ENCODE results near the gene HMGXB4. TPM values are rescaled to one million over a fixed set of nuclear protein-coding genes. Genes with fewer than 3 reads are reported as not detected.

The HMGXB4 gene
- total and polyA plus RNA-seq, 2 of the 4 experiments (the other 2 are of a cell fraction), result 11.8 to 18.5 TPM

DNA sequence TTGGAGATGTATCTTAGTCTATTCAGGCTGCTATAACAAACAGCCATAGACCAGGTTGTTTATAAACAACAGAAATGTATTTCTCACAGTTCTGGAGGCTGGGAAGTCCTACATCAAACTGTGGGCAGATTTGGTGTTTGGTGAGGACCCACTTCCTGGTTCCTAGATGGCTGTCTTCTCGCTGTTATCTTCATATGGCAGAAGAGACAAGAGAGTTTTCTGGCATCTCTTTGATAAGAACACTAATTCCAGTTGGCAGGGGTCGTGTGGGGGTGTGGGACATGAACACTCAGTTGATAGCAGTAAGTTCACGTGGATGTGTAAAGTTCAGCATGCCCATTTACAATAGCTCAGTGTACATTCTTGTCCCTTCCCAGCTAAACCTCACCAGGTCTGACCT is 41.3 kb upstream of the HMGXB4 start:
- Histone ChIP-seq H2BK15ac (ENCODE audit: low read depth, low read length) (no peak overlapping the region), H4K20me1 (ENCODE audit: insufficient read depth, low read length) (no peaks in the 10 kb centered on the region)
- POLR2A ChIA-PET (ENCODE audit: unreplicated experiment), result no interaction called here

More for the DNA sequence above, 41.3 kb upstream of the HMGXB4 start:
- Histone ChIP-seq H2AFZ (replicated peaks; ENCODE audit: low read length, poor library complexity) (no peak overlapping the region), H4K91ac (ENCODE audit: insufficient read depth, low read depth, low read length) (no peak overlapping the region), H2AK9ac (replicated peaks; ENCODE audit: low read depth, low read length, poor library complexity) (no peak overlapping the region), H3K4me1 (ENCODE audit: control insufficient read depth, insufficient read depth, low read length) (peaks cover 1% of the 10 kb centered on the region; the same call in 1 of the 2 replicates), H2AK5ac (ENCODE audit: low read depth, low read length) (no peak overlapping the region), H3K14ac (replicated peaks; ENCODE audit: low read depth, low read length) (no peak overlapping the region), H3K27me3 (ENCODE audit: control insufficient read depth, insufficient read depth, low read length) (peaks cover 2% of the 10 kb centered on the region), H3K36me3 (ENCODE audit: control insufficient read depth, insufficient read depth, low read length) (no peaks in the 10 kb centered on the region), H3K18ac (ENCODE audit: low read depth, low read length) (no peak overlapping the region), H2BK5ac (ENCODE audit: low read depth, low read length, poor library complexity, severe bottlenecking) (no peak overlapping the region), H4K5ac (ENCODE audit: low read depth, low read length) (no peak overlapping the region), H3K4me2 (ENCODE audit: low read depth, low read length) (no peak overlapping the region), H3K9me3 (ENCODE audit: control insufficient read depth, insufficient read depth, low read length) (0 out of 2 replicates have a peak, but pooled peaks cover 2% of the 10 kb centered on the region), H4K8ac (ENCODE audit: low read depth in 2 of 2, low read length in 2 of 2) (no peak overlapping the region), H3K9me1 (ENCODE audit: insufficient read depth, low read length) (no peaks in the 10 kb centered on the region), H3K9ac (ENCODE audit: low read depth, low read length) (no peak overlapping the region), H3K23ac (ENCODE audit: low read depth, low read length) (no peak overlapping the region), H3K79me1 (ENCODE audit: low read depth in 1 of 2, low read length in 2 of 2) (no peaks in the 10 kb centered on the region), H2BK20ac (ENCODE audit: low read depth, low read length) (no peak overlapping the region), H3K56ac (ENCODE audit: extremely low read depth, insufficient read depth, low read length) (no peak overlapping the region), H3K4ac (ENCODE audit: low read depth, low read length) (no peak overlapping the region), H2BK120ac (ENCODE audit: low read depth, low read length) (no peak overlapping the region), H3K27ac (ENCODE audit: insufficient read depth, low read length) (no peak overlapping the region), H3K4me3 (ENCODE audit: insufficient read depth, low read depth, low read length) (no peak overlapping the region)
- CTCF ChIA-PET, result no interaction called here
- BruUV-seq (replicated peaks), result no TSS peak
- intact Hi-C loops (cut with micrococcal nuclease) (no loop called here), in situ Hi-C loops (cut with MboI; ENCODE audit: low sequenced_read_pairs) (no loop called here), dilution Hi-C loops (cut with HindIII; ENCODE audit: low sequenced_read_pairs, unreplicated experiment) (no loop called here)
- ATAC-seq (ENCODE audit: low read depth), result no peak
- no peak for DNase-seq
- no peak for TF ChIP-seq NFE2L2 (IDR thresholded peaks at IDR 0.05; ENCODE audit: low read depth, low read length)
- no peak for TF ChIP-seq RAD21 (IDR thresholded peaks at IDR 0.05; ENCODE audit: low read length)
- TF ChIP-seq CHD1 (IDR thresholded peaks at IDR 0.05; ENCODE audit: low read depth, low read length), result no peak
- TF ChIP-seq BHLHE40 (IDR thresholded peaks at IDR 0.05; ENCODE audit: low read depth, low read length), result no peak
- TF ChIP-seq CEBPB (IDR thresholded peaks at IDR 0.05; ENCODE audit: low read depth, low read length), result no peak
- WGBS, 2 experiments (ENCODE audit: extremely low coverage in 2 of 2, insufficient read length in 1 of 2), result no CpG with 5 or more reads among the region's 3 CpGs

All from IMR-90 (cell line).